Urinary bladder (tissue), 4 donors: Measurements from ENCODE around the gene BLID. TPM values are rescaled to one million over a fixed set of nuclear protein-coding genes. Genes with fewer than 3 reads are reported as not detected.

Source experiments
- DNase-seq: peaks from one replicate; pipeline ENCODE4 v3.0.0-alpha.2; 2015; ENCODE audit errors: extremely low spot score
- H3K27ac ChIP-seq: one replicate; pipeline ENCODE4 v1.5.1; 2013; ENCODE audit warnings: low read depth, mild to moderate bottlenecking, moderate library complexity
- H3K36me3 ChIP-seq: one replicate; pipeline ENCODE4 v1.6.1; 2013; ENCODE audit warnings: mild to moderate bottlenecking, moderate library complexity; ENCODE audit not compliant: insufficient read depth
- H3K4me1 ChIP-seq: one replicate; pipeline ENCODE4 v1.6.1; 2013; ENCODE audit warnings: mild to moderate bottlenecking, moderate library complexity; ENCODE audit not compliant: insufficient read depth
- H3K4me3 ChIP-seq: one replicate; pipeline ENCODE4 v1.5.1; 2013; ENCODE audit warnings: low read depth, low read length
- WGBS: extraction: QIAGEN DNeasy Blood & Tissue Kit; methylation state at CpG from one replicate; pipeline ENCODE4 v1.1.7; 2013; 5-methylcytosine and 5-hydroxymethylcytosine counted together
- polyA plus RNA-seq: library from polyadenylated mRNA; stranded (reverse); fragments of 200-250 nt; gene quantifications from one replicate; pipeline ENCODE4 v1.2.3, GENCODE V29; 2013
- small RNA-seq: library from RNA; depleted of rRNA; stranded (forward); fragments of <200 nt; gene quantifications from one replicate; pipeline ENCODE3, GENCODE V24; 2014
- total RNA-seq: library from RNA; depleted of rRNA; stranded (reverse); fragments of >200 nt; gene quantifications from one replicate; pipeline ENCODE4 v1.2.3, GENCODE V29; 2014
- donor health status: healthy with polysubstance abuse.
- donor health status: healthy.

Gene BLID
- total and polyA plus RNA-seq, 2 donors = 15.6 TPM; not detected in 1

- Histone ChIP-seq H3K36me3 (no peaks in the 10 kb centered on the region), H3K27ac (no peak overlapping the region), H3K4me3 (no peak overlapping the region), H3K4me1 (no peaks in the 10 kb centered on the region)
- no peak for DNase-seq
- WGBS = 39% methylated on average over 10 of the region's 10 CpGs
Measured at GRCh38 chr11:122071709-122072202, 44.3 kb downstream of the BLID start.

DNA sequence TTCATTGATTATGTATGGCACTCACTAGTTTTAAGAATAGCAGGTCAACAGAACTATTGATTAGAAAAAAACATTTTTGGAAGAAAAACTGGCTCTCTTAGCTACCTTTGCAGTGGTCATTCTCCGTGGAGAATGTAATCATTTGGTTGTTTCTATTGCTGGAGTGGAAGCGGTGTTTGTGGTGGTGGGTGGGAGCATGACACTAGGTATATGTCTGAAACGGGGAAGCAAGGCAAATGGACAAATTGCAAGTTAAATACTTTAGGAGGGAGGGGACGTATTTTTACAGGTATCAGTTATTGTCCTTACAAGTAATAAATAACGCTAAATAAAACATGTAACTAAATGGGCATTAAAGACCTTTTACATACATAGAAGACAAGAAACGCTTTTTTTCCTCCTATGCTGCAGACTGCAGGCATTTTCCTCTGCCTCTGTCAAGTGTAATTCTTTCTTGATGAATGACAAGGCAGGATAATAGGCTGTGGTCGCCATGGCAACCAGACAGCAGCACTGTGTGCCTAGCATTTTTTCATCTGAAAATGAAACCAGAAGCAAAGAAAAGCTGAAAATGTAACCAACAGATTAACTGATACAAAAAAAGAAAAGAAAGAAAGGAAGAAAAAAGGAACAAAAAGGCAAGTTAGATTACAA is 46.2 kb downstream of the BLID start:
- no peaks in the 10 kb centered on the region for H3K4me1 ChIP-seq
- H3K27ac ChIP-seq = no peak overlapping the region
- DNase-seq = no peak
- 59% methylated on average over 7 of the region's 7 CpGs for WGBS
- no peaks in the 10 kb centered on the region for H3K36me3 ChIP-seq
- no peak overlapping the region for H3K4me3 ChIP-seq

DNA sequence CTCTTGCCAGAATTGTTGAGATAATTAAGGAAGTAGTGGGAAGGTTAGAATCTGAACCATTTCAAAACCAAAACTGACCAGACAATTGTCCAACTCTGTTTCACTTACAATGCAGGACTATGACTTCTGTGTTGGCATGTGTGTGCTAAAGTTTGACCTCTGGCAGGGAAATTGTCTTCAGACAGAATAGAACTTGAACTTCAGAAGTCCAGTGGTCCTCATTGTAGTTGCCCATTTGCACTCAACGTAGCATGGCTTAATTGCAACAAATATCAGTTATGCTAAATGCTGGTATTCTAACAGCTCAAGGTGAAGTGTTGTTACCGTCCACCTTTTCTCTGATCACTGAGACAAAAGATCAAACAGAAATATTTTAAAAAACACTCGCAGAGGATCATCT is 47.2 kb downstream of the BLID start:
- no peak for DNase-seq
- H3K4me1 ChIP-seq = no peaks in the 10 kb centered on the region
- H3K27ac ChIP-seq = no peak overlapping the region
- H3K36me3 ChIP-seq = no peaks in the 10 kb centered on the region
- 82% methylated on average over 3 of the region's 3 CpGs for WGBS
- no peak overlapping the region for H3K4me3 ChIP-seq

DNA sequence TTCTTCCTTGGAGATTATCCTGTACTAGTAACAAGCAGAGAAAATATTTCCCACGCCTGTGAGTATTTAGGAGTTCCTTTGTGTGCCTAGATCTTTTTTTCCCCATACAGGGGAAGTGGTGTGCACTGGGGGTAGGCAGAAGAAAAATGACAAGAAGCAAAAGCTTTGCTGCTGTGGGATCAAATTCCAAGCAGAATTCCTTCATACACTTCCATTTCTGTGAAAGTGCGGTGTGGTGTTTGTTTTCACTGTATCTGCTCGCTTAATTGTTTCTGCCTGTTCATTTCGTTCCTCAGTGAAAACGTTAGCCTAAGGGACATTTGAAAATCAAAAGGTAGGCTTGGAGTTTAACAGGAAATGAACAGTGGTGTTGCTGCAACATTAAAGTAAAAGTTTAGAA is 47.9 kb downstream of the BLID start:
- Histone ChIP-seq H3K4me3 (no peak overlapping the region), H3K36me3 (no peaks in the 10 kb centered on the region), H3K4me1 (no peaks in the 10 kb centered on the region), H3K27ac (no peak overlapping the region)
- WGBS = 17% methylated on average over 5 of the region's 5 CpGs
- no peak for DNase-seq

Small RNA genes within 50 kb of the gene (small RNA-seq; reads per million reads assigned to genes)
- gene MIR100 (12,607 reads per million, percentile 100 among the genes with 10 or more reads in this experiment), gene MIR125B1 (185 reads per million, percentile 98 among the genes with 10 or more reads in this experiment), gene MIRLET7A2 (15.8 reads per million, percentile 95 among the genes with 10 or more reads in this experiment)
